GM23248 (cell line): Measurements from ENCODE around the gene WNT2.

Experiments used
- EZH2 ChIP-seq: fragments of 200-600 bp; sonication (generic); IDR thresholded peaks from 2 replicates; pipeline ENCODE4 v1.6.1; 2018; ENCODE audit warnings: antibody characterized with exemption, mild to moderate bottlenecking; ENCODE audit not compliant: insufficient read depth, poor library complexity, severe bottlenecking
- EZH2phosphoT487 ChIP-seq: fragments of 200-600 bp; sonication (generic); IDR thresholded peaks from 2 replicates; pipeline ENCODE4 v1.6.1; 2018; ENCODE audit warnings: antibody characterized with exemption, moderate library complexity, mild to moderate bottlenecking, low read depth; ENCODE audit not compliant: insufficient read depth

DNA sequence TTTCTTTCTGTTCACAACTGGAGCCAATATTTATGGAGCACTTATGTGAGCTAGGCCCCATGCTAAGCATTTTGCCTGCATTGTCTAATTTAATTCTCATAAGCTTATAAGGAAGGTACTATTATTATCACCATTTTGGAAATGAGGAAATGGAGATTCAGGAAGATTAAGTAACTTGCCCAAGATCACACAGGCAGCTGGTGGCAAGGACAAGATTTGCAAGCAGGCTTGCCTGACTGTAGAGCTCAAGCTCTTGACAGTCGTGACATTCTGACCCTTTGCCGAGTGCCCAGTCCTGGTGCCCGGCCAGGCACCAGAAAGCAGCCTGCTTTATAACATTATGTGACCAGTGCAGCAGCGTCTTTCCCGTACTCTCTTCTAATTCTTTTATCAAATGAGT is 38.2 kb downstream of the WNT2 start:
- no peak for TF ChIP-seq EZH2phosphoT487
- no peak for TF ChIP-seq EZH2
